Measurements from ENCODE around the gene EEF1G. TPM values are rescaled to one million over a fixed set of nuclear protein-coding genes. Genes with fewer than 3 reads are reported as not detected.

EEF1G gene
- total and polyA plus RNA-seq, 2 of the 13 experiments (the other 11 are each of a cell fraction or from before 2014, with no cell fraction given): 1,787 to 2,144 TPM

DNA sequence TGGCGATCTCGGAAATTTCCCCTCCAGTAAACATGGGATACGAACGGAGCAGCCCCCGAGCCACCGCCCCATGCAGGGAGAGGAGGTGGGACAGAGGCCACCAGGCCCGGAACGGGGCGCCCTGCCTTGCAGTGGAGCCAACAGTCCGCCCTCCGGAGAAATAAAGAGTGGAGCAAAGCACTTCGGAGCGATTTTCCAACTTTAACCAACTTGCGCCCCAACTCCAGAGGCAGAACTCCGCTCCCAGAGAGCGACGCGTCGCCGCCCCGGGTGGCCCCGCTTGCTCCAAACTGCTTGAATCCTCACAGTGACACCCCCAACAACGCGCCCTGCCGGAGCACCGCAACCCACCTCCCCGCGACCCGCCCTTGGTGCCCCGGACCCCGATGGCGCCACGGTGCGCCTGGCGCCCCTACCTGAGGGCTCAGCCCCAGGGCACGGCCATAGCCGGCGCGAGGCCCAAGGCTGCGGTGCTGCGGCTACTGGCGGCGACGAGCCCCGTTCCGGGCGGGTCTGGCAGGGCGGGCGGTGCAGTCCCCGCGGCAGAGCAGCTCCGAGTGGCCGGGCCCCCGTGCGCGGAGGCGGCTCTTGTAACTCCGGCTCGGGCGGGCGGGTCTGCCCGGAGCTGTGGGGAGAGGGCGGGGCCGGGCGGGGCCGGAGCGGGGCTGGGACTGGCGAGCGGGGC, 27.3 kb downstream of the EEF1G start, which contains the start of gene AHNAK (continued):
- no peak for TF ChIP-seq ZNF484 (CRISPR knock-in tag; IDR thresholded peaks at IDR 0.05; ENCODE audit: borderline replicate concordance, low read depth)
- TF ChIP-seq, protein P1, sequence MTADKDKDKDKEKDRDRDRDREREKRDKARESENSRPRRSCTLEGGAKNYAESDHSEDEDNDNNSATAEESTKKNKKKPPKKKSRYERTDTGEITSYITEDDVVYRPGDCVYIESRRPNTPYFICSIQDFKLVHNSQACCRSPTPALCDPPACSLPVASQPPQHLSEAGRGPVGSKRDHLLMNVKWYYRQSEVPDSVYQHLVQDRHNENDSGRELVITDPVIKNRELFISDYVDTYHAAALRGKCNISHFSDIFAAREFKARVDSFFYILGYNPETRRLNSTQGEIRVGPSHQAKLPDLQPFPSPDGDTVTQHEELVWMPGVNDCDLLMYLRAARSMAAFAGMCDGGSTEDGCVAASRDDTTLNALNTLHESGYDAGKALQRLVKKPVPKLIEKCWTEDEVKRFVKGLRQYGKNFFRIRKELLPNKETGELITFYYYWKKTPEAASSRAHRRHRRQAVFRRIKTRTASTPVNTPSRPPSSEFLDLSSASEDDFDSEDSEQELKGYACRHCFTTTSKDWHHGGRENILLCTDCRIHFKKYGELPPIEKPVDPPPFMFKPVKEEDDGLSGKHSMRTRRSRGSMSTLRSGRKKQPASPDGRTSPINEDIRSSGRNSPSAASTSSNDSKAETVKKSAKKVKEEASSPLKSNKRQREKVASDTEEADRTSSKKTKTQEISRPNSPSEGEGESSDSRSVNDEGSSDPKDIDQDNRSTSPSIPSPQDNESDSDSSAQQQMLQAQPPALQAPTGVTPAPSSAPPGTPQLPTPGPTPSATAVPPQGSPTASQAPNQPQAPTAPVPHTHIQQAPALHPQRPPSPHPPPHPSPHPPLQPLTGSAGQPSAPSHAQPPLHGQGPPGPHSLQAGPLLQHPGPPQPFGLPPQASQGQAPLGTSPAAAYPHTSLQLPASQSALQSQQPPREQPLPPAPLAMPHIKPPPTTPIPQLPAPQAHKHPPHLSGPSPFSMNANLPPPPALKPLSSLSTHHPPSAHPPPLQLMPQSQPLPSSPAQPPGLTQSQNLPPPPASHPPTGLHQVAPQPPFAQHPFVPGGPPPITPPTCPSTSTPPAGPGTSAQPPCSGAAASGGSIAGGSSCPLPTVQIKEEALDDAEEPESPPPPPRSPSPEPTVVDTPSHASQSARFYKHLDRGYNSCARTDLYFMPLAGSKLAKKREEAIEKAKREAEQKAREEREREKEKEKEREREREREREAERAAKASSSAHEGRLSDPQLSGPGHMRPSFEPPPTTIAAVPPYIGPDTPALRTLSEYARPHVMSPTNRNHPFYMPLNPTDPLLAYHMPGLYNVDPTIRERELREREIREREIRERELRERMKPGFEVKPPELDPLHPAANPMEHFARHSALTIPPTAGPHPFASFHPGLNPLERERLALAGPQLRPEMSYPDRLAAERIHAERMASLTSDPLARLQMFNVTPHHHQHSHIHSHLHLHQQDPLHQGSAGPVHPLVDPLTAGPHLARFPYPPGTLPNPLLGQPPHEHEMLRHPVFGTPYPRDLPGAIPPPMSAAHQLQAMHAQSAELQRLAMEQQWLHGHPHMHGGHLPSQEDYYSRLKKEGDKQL (CRISPR knock-in tag; IDR thresholded peaks at IDR 0.05; ENCODE audit: low read depth): no peak
- no peak for TF ChIP-seq THYN1 (CRISPR knock-in tag; IDR thresholded peaks at IDR 0.05; ENCODE audit: borderline replicate concordance, low read depth)
- TF ChIP-seq, protein P2, sequence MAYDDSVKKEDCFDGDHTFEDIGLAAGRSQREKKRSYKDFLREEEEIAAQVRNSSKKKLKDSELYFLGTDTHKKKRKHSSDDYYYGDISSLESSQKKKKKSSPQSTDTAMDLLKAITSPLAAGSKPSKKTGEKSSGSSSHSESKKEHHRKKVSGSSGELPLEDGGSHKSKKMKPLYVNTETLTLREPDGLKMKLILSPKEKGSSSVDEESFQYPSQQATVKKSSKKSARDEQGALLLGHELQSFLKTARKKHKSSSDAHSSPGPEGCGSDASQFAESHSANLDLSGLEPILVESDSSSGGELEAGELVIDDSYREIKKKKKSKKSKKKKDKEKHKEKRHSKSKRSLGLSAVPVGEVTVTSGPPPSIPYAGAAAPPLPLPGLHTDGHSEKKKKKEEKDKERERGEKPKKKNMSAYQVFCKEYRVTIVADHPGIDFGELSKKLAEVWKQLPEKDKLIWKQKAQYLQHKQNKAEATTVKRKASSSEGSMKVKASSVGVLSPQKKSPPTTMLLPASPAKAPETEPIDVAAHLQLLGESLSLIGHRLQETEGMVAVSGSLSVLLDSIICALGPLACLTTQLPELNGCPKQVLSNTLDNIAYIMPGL (CRISPR knock-in tag; IDR thresholded peaks at IDR 0.05; ENCODE audit: borderline replicate concordance in 1 of 2, low read depth in 1 of 2): peak; percentile 34 to 71; a peak in 2 of 4 replicates
- no peak for TF ChIP-seq ZNF709 (CRISPR knock-in tag; IDR thresholded peaks at IDR 0.05)
- no peak for TF ChIP-seq ZNF468 (CRISPR knock-in tag; IDR thresholded peaks at IDR 0.05)
- no peak for TF ChIP-seq ZNF558 (CRISPR knock-in tag; IDR thresholded peaks at IDR 0.05; ENCODE audit: borderline replicate concordance)
- no peak; the same call in 1 of the 2 replicates for TF ChIP-seq SRY (CRISPR knock-in tag; IDR thresholded peaks at IDR 0.05)
- no peak for TF ChIP-seq ZBTB1 (CRISPR knock-in tag; IDR thresholded peaks at IDR 0.05; ENCODE audit: borderline replicate concordance)
- no peak for TF ChIP-seq GATA4 (IDR thresholded peaks at IDR 0.05; ENCODE audit: borderline replicate concordance, low read depth)
- no peak for TF ChIP-seq HNRNPH1 (optimal IDR thresholded peaks at IDR 0.05; ENCODE audit: low read depth, low read length)
- no peak for TF ChIP-seq PLRG1 (conservative IDR thresholded peaks at IDR 0.05)
- TF ChIP-seq, protein P3, sequence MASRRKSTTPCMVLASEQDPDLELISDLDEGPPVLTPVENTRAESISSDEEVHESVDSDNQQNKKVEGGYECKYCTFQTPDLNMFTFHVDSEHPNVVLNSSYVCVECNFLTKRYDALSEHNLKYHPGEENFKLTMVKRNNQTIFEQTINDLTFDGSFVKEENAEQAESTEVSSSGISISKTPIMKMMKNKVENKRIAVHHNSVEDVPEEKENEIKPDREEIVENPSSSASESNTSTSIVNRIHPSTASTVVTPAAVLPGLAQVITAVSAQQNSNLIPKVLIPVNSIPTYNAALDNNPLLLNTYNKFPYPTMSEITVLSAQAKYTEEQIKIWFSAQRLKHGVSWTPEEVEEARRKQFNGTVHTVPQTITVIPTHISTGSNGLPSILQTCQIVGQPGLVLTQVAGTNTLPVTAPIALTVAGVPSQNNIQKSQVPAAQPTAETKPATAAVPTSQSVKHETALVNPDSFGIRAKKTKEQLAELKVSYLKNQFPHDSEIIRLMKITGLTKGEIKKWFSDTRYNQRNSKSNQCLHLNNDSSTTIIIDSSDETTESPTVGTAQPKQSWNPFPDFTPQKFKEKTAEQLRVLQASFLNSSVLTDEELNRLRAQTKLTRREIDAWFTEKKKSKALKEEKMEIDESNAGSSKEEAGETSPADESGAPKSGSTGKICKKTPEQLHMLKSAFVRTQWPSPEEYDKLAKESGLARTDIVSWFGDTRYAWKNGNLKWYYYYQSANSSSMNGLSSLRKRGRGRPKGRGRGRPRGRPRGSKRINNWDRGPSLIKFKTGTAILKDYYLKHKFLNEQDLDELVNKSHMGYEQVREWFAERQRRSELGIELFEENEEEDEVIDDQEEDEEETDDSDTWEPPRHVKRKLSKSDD (CRISPR knock-in tag; IDR thresholded peaks at IDR 0.05; ENCODE audit: low read depth): no peak
- no peak for TF ChIP-seq SMARCE1 (IDR thresholded peaks at IDR 0.05; ENCODE audit: borderline replicate concordance)
- TF ChIP-seq, protein P4, sequence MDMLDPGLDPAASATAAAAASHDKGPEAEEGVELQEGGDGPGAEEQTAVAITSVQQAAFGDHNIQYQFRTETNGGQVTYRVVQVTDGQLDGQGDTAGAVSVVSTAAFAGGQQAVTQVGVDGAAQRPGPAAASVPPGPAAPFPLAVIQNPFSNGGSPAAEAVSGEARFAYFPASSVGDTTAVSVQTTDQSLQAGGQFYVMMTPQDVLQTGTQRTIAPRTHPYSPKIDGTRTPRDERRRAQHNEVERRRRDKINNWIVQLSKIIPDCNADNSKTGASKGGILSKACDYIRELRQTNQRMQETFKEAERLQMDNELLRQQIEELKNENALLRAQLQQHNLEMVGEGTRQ (IDR thresholded peaks at IDR 0.05; ENCODE audit: low read depth, low read length): no peak
- TF ChIP-seq, protein P4 (CRISPR knock-in tag; IDR thresholded peaks at IDR 0.05; ENCODE audit: borderline replicate concordance): no peak

Measured in HepG2 (cell line).